Activated T-helper 1 cell treated with anti-CD3 and anti-CD28 coated beads, Interleukin-12 subunit alpha, Interleukin-12 subunit beta, Interleukin-2, Interleukin-4 antibody, amounts not matched to agents 30 ng/mL and 10 ng/mL and 1 ng/mL, durations not matched to agents 14 hours and 24 hours and 36 hours (primary cell): ENCODE measurements around the gene MLXIP. TPM values are rescaled to one million over a fixed set of nuclear protein-coding genes. Genes with fewer than 3 reads are reported as not detected.
A peak's percentile ranks its signal among the peaks of the same experiment; 100 is the strongest.
"Not testable (repeated sequence)": the region's sequence is repeated elsewhere in the genome, so short reads cannot be mapped to it uniquely, and the experiment has no call there.

ENCODE experiments used
- DNase-seq: peaks from one replicate; pipeline ENCODE4 v3.0.0; 2021; ENCODE audit warnings: low spot score
- H3K27ac Mint-ChIP-seq: one replicate; pipeline ENCODE4 v1.8.0; 2021; ENCODE audit warnings: mild to moderate bottlenecking, mixed read lengths
- H3K27me3 Mint-ChIP-seq: one replicate; pipeline ENCODE4 v1.8.0; 2022; ENCODE audit warnings: mild to moderate bottlenecking, moderate library complexity, mixed read lengths; ENCODE audit not compliant: insufficient read depth
- H3K36me3 Mint-ChIP-seq: one replicate; pipeline ENCODE4 v1.8.0; 2021; ENCODE audit warnings: low read depth, mixed read lengths
- H3K4me1 Mint-ChIP-seq: one replicate; pipeline ENCODE4 v1.8.0; 2021; ENCODE audit warnings: low read depth, mixed read lengths
- H3K4me3 Mint-ChIP-seq: one replicate; pipeline ENCODE4 v1.8.0; 2021; ENCODE audit warnings: mild to moderate bottlenecking, moderate library complexity, mixed read lengths
- H3K9me3 Mint-ChIP-seq: one replicate; pipeline ENCODE4 v1.8.0; 2021; ENCODE audit warnings: mixed read lengths
- intact Hi-C: fragments of 100-400 bp; cut with micrococcal nuclease; formaldehyde crosslinking; loops from one replicate; pipeline ENCODE4 v1.15.1; 2024
- total RNA-seq: library from RNA; stranded (reverse); gene quantifications from 2 replicates; pipeline ENCODE4 v1.2.3, GENCODE V29; 2022

MLXIP gene
- total RNA-seq, 1 donor from 2014 or later, result 62.1 TPM

GRCh38 chr12:122097927-122098756 is 19.6 kb downstream of the MLXIP start:
- Mint-ChIP-seq H3K36me3 (peaks cover 7% of the 10 kb centered on the region), H3K27me3 (no peaks in the 10 kb centered on the region), H3K9me3 (no peaks in the 10 kb centered on the region), H3K27ac (peak overlapping the region; percentile 40), H3K4me3 (no peak overlapping the region), H3K4me1 (peaks cover 44% of the 10 kb centered on the region)
- no peak for DNase-seq
- intact Hi-C loops, result loop anchor here (2.0 kb wide), 1 partner anchor 15 kb away; no protein-coding TSS in a partner anchor

DNA sequence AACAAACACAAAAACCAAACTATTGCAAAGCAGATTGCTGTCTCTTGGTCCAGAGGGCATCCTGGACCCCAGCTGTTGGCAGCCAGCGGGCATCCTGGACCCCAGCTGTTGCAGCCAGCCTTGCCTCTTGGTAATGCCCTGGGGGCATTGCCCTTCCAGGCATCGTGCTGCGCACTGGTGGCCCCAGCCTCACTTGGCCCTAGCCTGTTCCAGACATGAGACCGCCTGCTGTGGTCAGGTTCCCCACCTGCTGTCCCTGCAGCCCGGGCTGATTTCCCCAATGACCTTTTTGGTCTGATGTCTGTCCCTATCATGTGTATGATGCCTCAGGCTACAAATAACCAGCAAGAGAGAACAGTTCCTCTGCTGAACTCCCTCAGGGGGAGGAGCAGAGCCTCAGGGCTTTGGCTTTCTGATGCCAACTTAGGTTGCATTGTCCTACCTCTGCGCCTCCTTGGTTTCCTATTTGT is 20.8 kb downstream of the MLXIP start:
- H3K4me1 Mint-ChIP-seq, result peaks cover 49% of the 10 kb centered on the region
- H3K36me3 Mint-ChIP-seq, result peaks cover 9% of the 10 kb centered on the region
- no peak for DNase-seq
- peak overlapping the region; percentile 58 for H3K27ac Mint-ChIP-seq
- intact Hi-C loops, result loop anchor here (2.0 kb wide), 1 partner anchor 17 kb away; no protein-coding TSS in a partner anchor
- H3K9me3 Mint-ChIP-seq, result no peaks in the 10 kb centered on the region
- no peak overlapping the region for H3K4me3 Mint-ChIP-seq
- H3K27me3 Mint-ChIP-seq, result no peaks in the 10 kb centered on the region

DNA sequence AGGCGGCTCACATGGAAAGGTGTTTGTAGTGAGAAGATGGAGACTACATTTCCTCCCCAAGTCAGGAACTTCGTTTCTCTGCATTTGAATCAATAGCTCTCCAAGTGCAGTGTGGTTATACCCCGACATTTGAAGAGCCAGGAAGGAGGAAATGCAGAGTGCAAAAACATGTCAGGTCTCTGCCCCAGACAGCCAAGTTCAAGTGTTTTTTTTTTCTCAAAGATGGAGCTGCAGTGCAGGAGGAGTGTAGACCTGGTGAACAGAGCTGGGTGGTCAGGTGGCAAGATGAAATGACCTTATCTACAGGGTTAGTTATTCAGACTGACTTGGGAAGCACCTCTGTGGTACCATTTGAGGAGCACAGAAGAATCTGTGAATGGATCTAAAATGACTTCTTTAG is 21.3 kb downstream of the MLXIP start:
- Mint-ChIP-seq H3K36me3 (peaks cover 11% of the 10 kb centered on the region), H3K4me3 (peak overlapping the region; percentile 45), H3K4me1 (peaks cover 55% of the 10 kb centered on the region), H3K27me3 (no peaks in the 10 kb centered on the region), H3K27ac (peak overlapping the region; percentile 58), H3K9me3 (no peaks in the 10 kb centered on the region)
- intact Hi-C loops, result loop anchor here (2.0 to 5.0 kb wide), 2 partner anchors 17 to 33 kb away; no protein-coding TSS in a partner anchor
- DNase-seq, result no peak

DNA sequence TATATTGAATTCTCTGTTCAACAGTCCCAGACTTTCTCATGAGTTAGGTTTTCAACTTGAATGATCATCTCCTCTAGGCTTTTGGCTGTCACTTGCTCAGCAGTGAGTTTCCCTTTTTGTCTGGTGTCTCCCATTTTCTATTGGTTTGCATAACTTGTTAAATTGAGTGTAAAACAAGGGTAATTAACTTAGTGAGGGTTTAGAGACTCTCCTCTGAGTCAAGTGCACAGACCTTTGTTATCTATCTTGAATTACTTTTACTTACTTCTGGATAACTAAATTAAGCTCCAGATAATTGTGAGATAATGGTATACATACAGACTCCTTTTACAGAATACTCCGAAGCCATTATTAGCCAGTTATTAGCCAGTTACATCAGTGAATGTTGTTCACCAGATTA is 22.0 kb downstream of the MLXIP start:
- intact Hi-C loops, result loop anchor here (5.0 kb wide), 1 partner anchor 33 kb away; no protein-coding TSS in a partner anchor

GRCh38 chr12:122102331-122102730 is 23.8 kb downstream of the MLXIP start:
- no peak for DNase-seq
- Mint-ChIP-seq H3K9me3 (no peaks in the 10 kb centered on the region), H3K27ac (no peak overlapping the region), H3K36me3 (peaks cover 17% of the 10 kb centered on the region), H3K4me1 (peaks cover 75% of the 10 kb centered on the region), H3K4me3 (no peak overlapping the region), H3K27me3 (no peaks in the 10 kb centered on the region)
- intact Hi-C loops, result loop anchor here (5.0 kb wide), 1 partner anchor 35 kb away; no protein-coding TSS in a partner anchor

More for the DNA sequence above, 22.0 kb downstream of the MLXIP start:
- Mint-ChIP-seq H3K4me1 (peaks cover 59% of the 10 kb centered on the region), H3K27me3 (no peaks in the 10 kb centered on the region), H3K36me3 (peaks cover 14% of the 10 kb centered on the region), H3K9me3 (no peaks in the 10 kb centered on the region), H3K4me3 (no peak overlapping the region), H3K27ac (no peak overlapping the region)
- DNase-seq, result no peak

DNA sequence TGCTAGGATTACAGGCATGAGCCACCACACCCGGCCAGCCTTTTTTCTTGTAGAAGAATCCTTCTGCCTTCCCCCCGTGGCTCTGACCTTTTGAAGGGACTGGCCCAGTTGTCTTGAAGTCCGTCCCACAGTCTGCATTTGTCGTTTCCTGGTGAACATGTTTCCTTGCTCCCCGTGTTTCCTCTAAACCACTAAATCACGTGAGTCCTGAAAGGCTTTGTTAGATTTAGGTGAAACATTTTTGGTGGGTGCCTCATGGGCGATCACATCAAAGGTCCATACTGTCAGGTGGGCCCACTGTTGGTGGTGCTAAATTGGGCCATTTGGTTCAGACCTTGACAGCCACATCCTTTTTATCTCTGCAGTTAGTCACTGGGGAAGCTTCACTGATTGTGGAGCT is 26.3 kb downstream of the MLXIP start:
- no peak for DNase-seq
- Mint-ChIP-seq H3K27me3 (no peaks in the 10 kb centered on the region), H3K4me1 (peaks cover 72% of the 10 kb centered on the region), H3K9me3 (no peaks in the 10 kb centered on the region), H3K27ac (peak overlapping the region; percentile 11), H3K4me3 (peak overlapping the region; percentile 50), H3K36me3 (peaks cover 21% of the 10 kb centered on the region)
- intact Hi-C loops, result loop anchor here (5.0 kb wide), 1 partner anchor 38 kb away; no protein-coding TSS in a partner anchor

DNA sequence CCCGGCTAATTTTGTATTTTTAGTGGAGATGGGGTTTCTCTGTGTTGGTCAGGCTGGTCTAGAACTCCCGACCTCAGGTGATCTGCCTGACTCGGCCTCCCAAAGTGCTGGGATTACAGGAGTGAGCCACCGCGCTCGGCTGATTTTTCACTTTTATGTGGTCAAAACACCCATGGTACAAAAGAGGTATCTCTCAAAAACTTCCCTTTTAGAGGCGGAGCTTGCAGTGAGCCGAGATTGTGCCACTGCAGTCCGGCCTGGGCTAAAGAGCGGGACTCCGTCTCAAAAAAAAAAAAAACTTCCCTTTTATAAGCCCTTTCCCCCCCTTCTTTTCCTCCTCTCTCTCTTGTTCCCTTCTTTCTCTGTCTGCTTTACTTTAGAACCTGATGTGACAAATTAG is 26.9 kb downstream of the MLXIP start:
- DNase-seq, H3K4me3 Mint-ChIP-seq, H3K27me3 Mint-ChIP-seq, H3K9me3 Mint-ChIP-seq, intact Hi-C loops: not testable (repeated sequence)
- H3K4me1 Mint-ChIP-seq, result peaks cover 66% of the 10 kb centered on the region
- peak overlapping the region; percentile 2 for H3K27ac Mint-ChIP-seq
- peaks cover 21% of the 10 kb centered on the region for H3K36me3 Mint-ChIP-seq

- no peaks in the 10 kb centered on the region for H3K27me3 Mint-ChIP-seq
- no peak overlapping the region for H3K27ac Mint-ChIP-seq
- no peak overlapping the region for H3K4me3 Mint-ChIP-seq
- peaks cover 63% of the 10 kb centered on the region for H3K4me1 Mint-ChIP-seq
- H3K36me3 Mint-ChIP-seq, result peaks cover 18% of the 10 kb centered on the region
- intact Hi-C loops, result no loop called here
- no peak for DNase-seq
- H3K9me3 Mint-ChIP-seq, result no peaks in the 10 kb centered on the region
Measured at GRCh38 chr12:122106843-122107242, 28.3 kb downstream of the MLXIP start.

DNA sequence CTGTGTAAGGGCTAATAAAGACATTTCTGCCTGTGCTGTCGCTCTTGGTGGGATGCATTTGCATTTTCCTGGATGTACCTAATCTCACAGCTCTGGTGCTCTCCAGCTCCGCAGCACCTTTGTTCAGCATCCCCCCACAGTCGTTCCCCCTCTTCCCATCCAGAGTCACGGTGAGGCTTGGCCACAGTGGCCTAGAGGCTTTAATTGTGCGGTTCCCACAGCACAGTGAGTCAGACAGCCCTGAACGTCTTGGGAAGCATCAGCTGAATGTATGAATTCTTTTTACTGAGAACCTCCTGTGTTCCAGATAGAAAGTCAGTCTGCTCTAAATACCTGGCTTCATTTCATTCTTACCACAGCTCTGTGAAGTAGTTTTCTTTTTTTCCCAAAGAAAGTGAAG is 28.7 kb downstream of the MLXIP start:
- Mint-ChIP-seq H3K4me3 (no peak overlapping the region), H3K27ac (no peak overlapping the region), H3K36me3 (peaks cover 18% of the 10 kb centered on the region), H3K27me3 (no peaks in the 10 kb centered on the region), H3K9me3 (no peaks in the 10 kb centered on the region), H3K4me1 (peaks cover 62% of the 10 kb centered on the region)
- intact Hi-C loops, result no loop called here
- no peak for DNase-seq

GRCh38 chr12:122111089-122111641 is 32.6 kb downstream of the MLXIP start:
- H3K36me3 Mint-ChIP-seq, result peaks cover 11% of the 10 kb centered on the region
- intact Hi-C loops, result no loop called here
- no peak overlapping the region for H3K27ac Mint-ChIP-seq
- H3K9me3 Mint-ChIP-seq, result no peaks in the 10 kb centered on the region
- peaks cover 36% of the 10 kb centered on the region for H3K4me1 Mint-ChIP-seq
- H3K4me3 Mint-ChIP-seq, result no peak overlapping the region
- H3K27me3 Mint-ChIP-seq, result no peaks in the 10 kb centered on the region
- DNase-seq, result no peak

GRCh38 chr12:122116707-122117535 is 38.4 kb downstream of the MLXIP start:
- H3K36me3 Mint-ChIP-seq, result peaks cover 3% of the 10 kb centered on the region
- no peaks in the 10 kb centered on the region for H3K9me3 Mint-ChIP-seq
- intact Hi-C loops, result no loop called here
- no peaks in the 10 kb centered on the region for H3K27me3 Mint-ChIP-seq
- H3K4me3 Mint-ChIP-seq, result no peak overlapping the region
- H3K27ac Mint-ChIP-seq, result peak overlapping the region; percentile 27
- peaks cover 6% of the 10 kb centered on the region for H3K4me1 Mint-ChIP-seq
- no peak for DNase-seq

DNA sequence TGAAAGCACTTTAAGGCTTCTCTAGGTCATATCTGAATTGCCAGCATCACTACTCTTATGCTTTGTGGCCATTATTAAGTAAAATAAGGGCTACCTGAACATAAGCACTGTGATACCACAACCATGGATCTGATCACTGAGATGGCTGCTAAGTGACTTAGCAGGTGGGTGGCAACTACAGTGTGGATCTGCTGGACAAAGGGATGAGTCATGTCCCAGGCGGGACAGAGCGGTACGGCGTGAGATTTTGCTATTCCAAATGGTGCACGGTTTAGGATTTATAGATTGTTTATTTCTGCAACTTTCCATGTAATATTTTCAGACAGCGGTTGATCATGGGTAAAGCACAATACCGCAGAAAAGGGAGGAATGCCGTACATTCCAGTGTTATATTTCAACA is 39.4 kb downstream of the MLXIP start:
- Mint-ChIP-seq H3K27me3 (no peaks in the 10 kb centered on the region), H3K4me1 (peaks cover 9% of the 10 kb centered on the region), H3K36me3 (peaks cover 3% of the 10 kb centered on the region), H3K27ac (no peak overlapping the region), H3K9me3 (no peaks in the 10 kb centered on the region), H3K4me3 (no peak overlapping the region)
- intact Hi-C loops, result no loop called here
- no peak for DNase-seq
